GM10266 (cell line): ENCODE results near the gene ATP6V0A4.
A peak's percentile ranks its signal among the peaks of the same experiment; 100 is the strongest.
"Not testable (repeated sequence)": the region's sequence is repeated elsewhere in the genome, so short reads cannot be mapped to it uniquely, and the experiment has no call there.

Experiments used
- DNase-seq: peaks from one replicate; pipeline ENCODE4 v3.0.0; 2012; ENCODE audit errors: extremely low spot score
- CTCF ChIP-seq: IDR thresholded peaks from 2 replicates; pipeline ENCODE4 v1.5.1; 2012; ENCODE audit warnings: mild to moderate bottlenecking, low read depth; ENCODE audit not compliant: control insufficient read depth, insufficient read depth; ENCODE audit errors: missing control alignments

The ATP6V0A4 gene

GRCh38 chr7:138739859-138740258 is 58.1 kb downstream of the ATP6V0A4 start:
- no peak for DNase-seq
- no peak for TF ChIP-seq CTCF

- peak; percentile 75 for DNase-seq
- TF ChIP-seq CTCF: peak; percentile 88
Observed at GRCh38 chr7:138738551-138739335, 59.3 kb downstream of the ATP6V0A4 start.

GRCh38 chr7:138738114-138738513 is 59.9 kb downstream of the ATP6V0A4 start:
- DNase-seq: no peak
- TF ChIP-seq CTCF: no peak

- no peak for DNase-seq
- no peak for TF ChIP-seq CTCF
Observed at GRCh38 chr7:138735399-138735798, 62.6 kb downstream of the ATP6V0A4 start.

- DNase-seq: not testable (repeated sequence)
Observed at GRCh38 chr7:138731733-138732132, 66.3 kb downstream of the ATP6V0A4 start.

- DNase-seq: no peak
- no peak for TF ChIP-seq CTCF
Observed at GRCh38 chr7:138729444-138729843, 68.6 kb downstream of the ATP6V0A4 start.

- TF ChIP-seq CTCF: no peak
- no peak for DNase-seq
Observed at GRCh38 chr7:138727336-138728099, 70.5 kb downstream of the ATP6V0A4 start.
